ENCODE measurements around the gene DCAF7.

DCAF7 gene

DNA sequence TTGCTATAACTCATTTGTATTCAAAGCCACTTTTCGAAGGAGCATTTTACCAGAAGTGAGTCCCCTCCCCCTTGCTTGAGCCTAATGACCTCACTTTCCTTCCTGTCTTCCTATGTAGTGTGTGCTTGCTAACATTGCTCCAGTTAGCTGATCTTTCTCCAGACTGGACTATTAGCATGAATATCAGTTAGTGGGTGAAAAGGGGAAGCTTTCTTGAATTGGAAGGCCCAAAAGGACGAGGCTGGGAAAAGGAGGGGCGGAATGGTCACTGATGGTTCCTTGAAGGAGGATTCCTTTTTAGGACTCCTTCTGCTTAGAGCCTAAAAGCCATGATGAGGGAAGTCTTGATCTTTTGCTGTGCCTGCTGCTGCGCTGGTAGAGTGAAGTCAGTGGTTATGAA, 83.9 kb downstream of the DCAF7 start:
- DNase-seq, result peak; percentile 21

DNA sequence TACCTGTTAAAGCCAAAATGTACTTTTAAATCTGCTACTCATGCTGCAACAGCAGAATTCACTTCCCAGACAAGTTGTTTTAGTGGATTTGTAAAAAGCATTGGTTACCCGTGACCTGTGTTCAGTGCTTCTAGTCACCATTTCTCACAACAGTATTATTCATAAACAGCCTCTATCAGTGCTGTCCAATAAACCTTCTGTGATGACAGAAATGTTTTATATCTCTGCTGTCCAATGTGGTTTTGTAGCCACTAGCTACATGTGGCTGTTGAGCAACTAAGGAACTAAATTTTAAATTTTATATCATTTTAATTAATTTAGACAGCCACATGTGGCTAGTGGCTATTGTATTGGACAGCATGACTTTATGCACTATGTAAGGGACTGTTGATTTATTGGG, 84.5 kb downstream of the DCAF7 start:
- DNase-seq, result peak; percentile 20

DNA sequence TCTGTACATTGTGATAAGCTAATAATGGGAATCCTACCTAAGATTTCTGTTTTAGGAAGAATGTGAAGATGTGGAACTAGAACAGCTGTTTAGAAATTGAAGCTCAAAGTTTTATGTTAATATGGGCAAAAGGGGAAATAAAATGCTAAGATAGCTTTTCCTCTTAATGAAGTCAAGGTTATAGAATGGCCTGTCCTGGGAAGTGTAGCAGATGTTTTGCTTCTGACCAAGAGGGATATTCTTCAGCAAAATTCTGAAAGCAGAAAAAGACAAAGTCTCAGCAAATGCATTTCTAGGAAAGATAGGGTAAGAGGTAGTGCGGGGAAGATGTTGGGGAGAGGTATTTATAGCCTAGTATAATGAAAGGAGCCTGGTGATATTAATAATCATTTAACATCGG, 85.0 kb downstream of the DCAF7 start:
- DNase-seq, result no peak

DNA sequence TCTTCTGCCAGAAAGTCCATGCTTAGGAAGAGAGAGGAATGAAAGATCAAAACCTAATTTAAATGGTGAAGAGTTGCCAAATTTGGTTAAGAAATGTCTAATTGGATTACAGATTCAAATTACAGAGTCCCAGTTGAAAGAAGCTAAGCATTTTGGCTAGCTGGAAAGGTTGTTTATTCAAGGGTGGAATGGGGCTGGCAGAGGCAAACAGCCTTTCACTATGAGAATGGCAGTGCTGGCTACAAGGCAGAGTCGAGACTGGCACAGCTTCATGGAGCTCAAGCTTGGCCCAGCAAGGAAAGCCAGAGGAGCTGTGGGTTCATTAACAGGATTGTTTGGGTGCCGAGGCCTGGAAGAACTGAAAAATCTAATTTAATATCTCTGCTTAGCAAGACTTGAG, 85.5 kb downstream of the DCAF7 start:
- no peak for DNase-seq

DNA sequence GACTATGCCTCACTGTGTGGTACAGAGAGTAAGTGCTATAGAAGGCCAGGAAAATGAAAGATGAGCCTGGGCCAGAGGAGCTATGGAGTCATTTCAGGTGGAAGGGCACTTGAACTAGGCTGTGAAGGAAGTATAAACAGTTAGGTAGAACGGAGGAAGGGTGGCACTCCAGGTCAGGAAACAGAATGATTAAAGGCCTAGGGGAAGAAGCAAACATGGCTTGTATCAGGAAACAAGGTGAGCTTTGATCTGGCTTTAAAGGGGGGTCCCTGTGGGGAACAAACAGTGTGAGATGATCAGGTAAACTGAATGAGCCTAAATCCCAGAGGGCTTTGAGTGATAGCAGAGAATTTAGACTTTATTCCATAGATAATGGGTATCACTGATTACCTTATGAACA, 88.8 kb downstream of the DCAF7 start:
- no peak for DNase-seq

DNA sequence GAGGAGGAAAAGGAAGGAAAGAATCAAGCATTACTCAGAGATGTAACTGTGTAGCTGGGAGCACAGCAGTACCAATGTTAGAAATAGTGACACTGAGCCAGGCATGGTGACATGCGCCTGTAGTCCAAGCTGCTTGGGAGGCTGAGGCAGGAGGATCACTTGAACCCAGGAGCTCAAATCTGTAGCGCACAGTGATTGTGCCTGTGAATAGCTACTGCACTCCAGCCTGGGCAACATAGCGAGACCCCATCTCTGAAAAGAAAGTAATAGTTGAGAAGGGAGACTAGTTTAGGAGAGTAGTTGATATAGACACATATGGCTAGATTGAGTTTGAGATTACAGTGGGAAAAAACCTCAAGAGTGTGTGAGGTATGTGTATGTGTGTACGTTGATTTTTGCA, 89.8 kb downstream of the DCAF7 start:
- no peak for DNase-seq

DNA sequence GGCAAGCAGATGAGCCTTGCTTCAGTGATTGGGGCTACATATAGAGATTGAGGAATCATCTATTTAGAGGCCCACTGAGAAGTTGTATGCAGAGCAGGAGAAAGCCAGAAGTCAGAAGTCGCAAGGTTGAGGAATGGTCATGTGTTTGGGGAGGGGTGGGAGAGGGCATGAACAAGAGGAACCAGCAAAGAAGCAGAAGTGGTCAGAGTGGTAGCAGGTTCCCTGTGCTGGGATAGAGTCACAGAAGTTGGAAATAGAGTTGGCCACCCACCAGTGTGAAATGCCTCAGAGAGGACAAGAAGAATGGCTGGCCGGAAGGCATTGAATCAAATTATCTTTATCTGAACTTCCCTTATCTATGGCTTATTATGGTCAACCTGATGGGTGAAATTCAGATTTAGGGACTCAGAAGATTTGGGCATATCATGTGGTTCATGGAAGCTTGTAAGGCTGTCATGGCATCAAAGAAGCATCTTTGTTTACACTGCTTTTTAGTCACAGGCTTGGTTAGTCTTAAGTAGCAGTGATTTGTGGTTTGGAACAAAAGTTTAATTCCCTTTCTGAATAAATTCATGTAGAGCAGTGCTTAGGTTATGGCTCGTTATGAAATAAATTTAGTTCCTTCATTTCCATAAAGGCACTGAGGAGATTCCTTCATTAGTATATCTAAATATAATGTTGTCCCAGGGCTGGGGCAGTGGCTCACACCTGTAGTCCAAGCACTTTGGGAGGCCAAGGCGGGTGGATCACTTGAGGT, 91.6 kb downstream of the DCAF7 start:
- DNase-seq, result peak; percentile 54

Measured in hematopoietic multipotent progenitor cell treated with erythropoietin and hydrocortisone succinate and interleukin-3 and kit ligand, for 6 days (in vitro differentiated cells).